Dendritic cell treated with granulocyte-macrophage colony-stimulating factor and Interleukin-4, amounts not matched to agents 40 ng/mL and 50 ng/mL, for 4 days (primary cell): ENCODE measurements around the gene MYO15A.

Experiments
- H3K27ac Mint-ChIP-seq: one replicate; pipeline ENCODE4 v1.8.0; 2022; ENCODE audit warnings: mild to moderate bottlenecking, mixed read lengths
- H3K27me3 Mint-ChIP-seq: one replicate; pipeline ENCODE4 v1.8.0; 2022; ENCODE audit warnings: mild to moderate bottlenecking, mixed read lengths
- H3K36me3 Mint-ChIP-seq: one replicate; pipeline ENCODE4 v1.8.0; 2022; ENCODE audit warnings: low read depth, mixed read lengths
- H3K4me1 Mint-ChIP-seq: one replicate; pipeline ENCODE4 v1.8.0; 2022; ENCODE audit warnings: low read depth, mixed read lengths
- H3K4me3 Mint-ChIP-seq: one replicate; pipeline ENCODE4 v1.8.0; 2022; ENCODE audit warnings: mild to moderate bottlenecking, moderate library complexity, mixed read lengths
- H3K9me3 Mint-ChIP-seq: one replicate; pipeline ENCODE4 v1.8.0; 2022; ENCODE audit warnings: mixed read lengths
- intact Hi-C: fragments of 100-400 bp; cut with micrococcal nuclease; formaldehyde crosslinking; loops from one replicate; pipeline ENCODE4 v1.15.0; 2022

Gene MYO15A

GRCh38 chr17:18161207-18162145 lies 52.9 kb downstream of the MYO15A start:
- H3K36me3 Mint-ChIP-seq = no peaks in the 10 kb centered on the region
- intact Hi-C loops = no loop called here

GRCh38 chr17:18163547-18163946 lies 55.0 kb downstream of the MYO15A start:
- intact Hi-C loops = no loop called here
- no peaks in the 10 kb centered on the region for H3K27me3 Mint-ChIP-seq
- no peak overlapping the region for H3K4me3 Mint-ChIP-seq
- H3K9me3 Mint-ChIP-seq = no peaks in the 10 kb centered on the region
- no peaks in the 10 kb centered on the region for H3K36me3 Mint-ChIP-seq
- peaks cover 38% of the 10 kb centered on the region for H3K4me1 Mint-ChIP-seq
- H3K27ac Mint-ChIP-seq = no peak overlapping the region

More at GRCh38 chr17:18161207-18162145, 52.9 kb downstream of the MYO15A start:
- no peaks in the 10 kb centered on the region for H3K9me3 Mint-ChIP-seq
- H3K27ac Mint-ChIP-seq = peak overlapping the region; percentile 50
- peaks cover 52% of the 10 kb centered on the region for H3K4me1 Mint-ChIP-seq
- no peaks in the 10 kb centered on the region for H3K27me3 Mint-ChIP-seq
- H3K4me3 Mint-ChIP-seq = no peak overlapping the region

GRCh38 chr17:18166894-18167293 lies 58.3 kb downstream of the MYO15A start:
- no peaks in the 10 kb centered on the region for H3K27me3 Mint-ChIP-seq
- H3K36me3 Mint-ChIP-seq = no peaks in the 10 kb centered on the region
- H3K4me1 Mint-ChIP-seq = peaks cover 19% of the 10 kb centered on the region
- H3K9me3 Mint-ChIP-seq = no peaks in the 10 kb centered on the region
- H3K4me3 Mint-ChIP-seq = no peak overlapping the region
- H3K27ac Mint-ChIP-seq = no peak overlapping the region
- intact Hi-C loops = no loop called here

- no peaks in the 10 kb centered on the region for H3K9me3 Mint-ChIP-seq
- H3K4me1 Mint-ChIP-seq = peaks cover 19% of the 10 kb centered on the region
- H3K4me3 Mint-ChIP-seq = no peak overlapping the region
- intact Hi-C loops = no loop called here
- no peaks in the 10 kb centered on the region for H3K27me3 Mint-ChIP-seq
- H3K36me3 Mint-ChIP-seq = no peaks in the 10 kb centered on the region
- H3K27ac Mint-ChIP-seq = no peak overlapping the region
These were observed 58.9 kb downstream of the MYO15A start for GRCh38 chr17:18167421-18167820.

- Mint-ChIP-seq H3K4me3 (no peak overlapping the region), H3K9me3 (peaks cover 8% of the 10 kb centered on the region), H3K27ac (peak overlapping the region; percentile 39), H3K36me3 (no peaks in the 10 kb centered on the region), H3K4me1 (peaks cover 52% of the 10 kb centered on the region), H3K27me3 (no peaks in the 10 kb centered on the region)
- intact Hi-C loops = no loop called here
These were observed 64.1 kb downstream of the MYO15A start for GRCh38 chr17:18172531-18173278.

GRCh38 chr17:18173740-18174139 lies 65.2 kb downstream of the MYO15A start:
- intact Hi-C loops = no loop called here
- no peak overlapping the region for H3K27ac Mint-ChIP-seq

GRCh38 chr17:18176176-18176575 lies 67.6 kb downstream of the MYO15A start:
- Mint-ChIP-seq H3K4me3 (no peak overlapping the region), H3K27ac (peak overlapping the region; percentile 70)

More at GRCh38 chr17:18173740-18174139, 65.2 kb downstream of the MYO15A start:
- Mint-ChIP-seq H3K27me3 (no peaks in the 10 kb centered on the region), H3K36me3 (no peaks in the 10 kb centered on the region), H3K4me1 (peaks cover 52% of the 10 kb centered on the region), H3K4me3 (no peak overlapping the region), H3K9me3 (peaks cover 8% of the 10 kb centered on the region)

GRCh38 chr17:18177133-18177532 lies 68.6 kb downstream of the MYO15A start:
- H3K4me3 Mint-ChIP-seq = no peak overlapping the region
- H3K27me3 Mint-ChIP-seq = no peaks in the 10 kb centered on the region
- H3K9me3 Mint-ChIP-seq = peaks cover 8% of the 10 kb centered on the region
- H3K27ac Mint-ChIP-seq = peak overlapping the region; percentile 70
- H3K36me3 Mint-ChIP-seq = no peaks in the 10 kb centered on the region
- H3K4me1 Mint-ChIP-seq = peaks cover 54% of the 10 kb centered on the region
- intact Hi-C loops = no loop called here

More at GRCh38 chr17:18176176-18176575, 67.6 kb downstream of the MYO15A start:
- Mint-ChIP-seq H3K27me3 (no peaks in the 10 kb centered on the region), H3K9me3 (peaks cover 8% of the 10 kb centered on the region), H3K36me3 (no peaks in the 10 kb centered on the region), H3K4me1 (peaks cover 54% of the 10 kb centered on the region)
- intact Hi-C loops = no loop called here

GRCh38 chr17:18177722-18178121 lies 69.2 kb downstream of the MYO15A start:
- Mint-ChIP-seq H3K27me3 (no peaks in the 10 kb centered on the region), H3K27ac (no peak overlapping the region), H3K4me1 (peaks cover 54% of the 10 kb centered on the region), H3K36me3 (no peaks in the 10 kb centered on the region), H3K9me3 (peaks cover 8% of the 10 kb centered on the region), H3K4me3 (no peak overlapping the region)
- intact Hi-C loops = no loop called here

- H3K4me1 Mint-ChIP-seq = peaks cover 47% of the 10 kb centered on the region
These were observed 70.6 kb downstream of the MYO15A start for GRCh38 chr17:18179196-18179595.

GRCh38 chr17:18179804-18180203 lies 71.2 kb downstream of the MYO15A start:
- intact Hi-C loops = no loop called here
- H3K27ac Mint-ChIP-seq = no peak overlapping the region
- peaks cover 51% of the 10 kb centered on the region for H3K4me1 Mint-ChIP-seq
- peaks cover 8% of the 10 kb centered on the region for H3K9me3 Mint-ChIP-seq
- H3K4me3 Mint-ChIP-seq = no peak overlapping the region
- H3K27me3 Mint-ChIP-seq = no peaks in the 10 kb centered on the region
- peaks cover 13% of the 10 kb centered on the region for H3K36me3 Mint-ChIP-seq

More at GRCh38 chr17:18179196-18179595, 70.6 kb downstream of the MYO15A start:
- Mint-ChIP-seq H3K27me3 (no peaks in the 10 kb centered on the region), H3K27ac (no peak overlapping the region), H3K9me3 (peaks cover 8% of the 10 kb centered on the region), H3K4me3 (no peak overlapping the region), H3K36me3 (peaks cover 7% of the 10 kb centered on the region)
- intact Hi-C loops = no loop called here

- H3K4me3 Mint-ChIP-seq = no peak overlapping the region
- H3K9me3 Mint-ChIP-seq = no peaks in the 10 kb centered on the region
- peak overlapping the region; percentile 98 for H3K27ac Mint-ChIP-seq
- peaks cover 56% of the 10 kb centered on the region for H3K4me1 Mint-ChIP-seq
- no peaks in the 10 kb centered on the region for H3K27me3 Mint-ChIP-seq
- peaks cover 23% of the 10 kb centered on the region for H3K36me3 Mint-ChIP-seq
- intact Hi-C loops = no loop called here
These were observed 72.8 kb downstream of the MYO15A start for GRCh38 chr17:18181358-18181757.

- H3K9me3 Mint-ChIP-seq = no peaks in the 10 kb centered on the region
- H3K36me3 Mint-ChIP-seq = peaks cover 32% of the 10 kb centered on the region
- H3K4me3 Mint-ChIP-seq = peak overlapping the region; percentile 90
- peak overlapping the region; percentile 98 for H3K27ac Mint-ChIP-seq
- intact Hi-C loops = loop anchor here (2.0 kb wide), 1 partner anchor 74 kb away; no protein-coding TSS in a partner anchor
- H3K4me1 Mint-ChIP-seq = peaks cover 57% of the 10 kb centered on the region
- no peaks in the 10 kb centered on the region for H3K27me3 Mint-ChIP-seq
These were observed 73.8 kb downstream of the MYO15A start for GRCh38 chr17:18182110-18182977.
